Fibroblast of the aortic adventitia (primary cell): ENCODE results near the gene SCYL1. TPM values are rescaled to one million over a fixed set of nuclear protein-coding genes. Genes with fewer than 3 reads are reported as not detected.

Experiments used
- DNase-seq: peaks from one replicate; pipeline ENCODE4 v3.0.0-alpha.2; 2010; ENCODE audit warnings: low read depth
- H3K4me3 ChIP-seq: 2 replicates; pipeline ENCODE4 v1.5.1; 2011; ENCODE audit warnings: low read depth, mild to moderate bottlenecking, control low read depth, low read length, moderate library complexity
- small RNA-seq: library from RNA; depleted of rRNA; stranded (forward); fragments of <200 nt; gene quantifications from one replicate; pipeline ENCODE3, GENCODE V24; 2012
- total RNA-seq: library from RNA; depleted of rRNA; stranded (reverse); fragments of >200 nt; gene quantifications from 2 replicates; pipeline ENCODE4 v1.2.3, GENCODE V29; 2012; ENCODE audit warnings: low replicate concordance
- TF ChIP-seq, protein P1 (sequence below): IDR thresholded peaks from 2 replicates; pipeline ENCODE4 v1.5.1; 2011; ENCODE audit warnings: mild to moderate bottlenecking, low read length, control low read depth, inconsistent platforms; ENCODE audit not compliant: insufficient read depth

SCYL1 gene
- total RNA-seq, 1 donor, result 76.8 TPM

DNA sequence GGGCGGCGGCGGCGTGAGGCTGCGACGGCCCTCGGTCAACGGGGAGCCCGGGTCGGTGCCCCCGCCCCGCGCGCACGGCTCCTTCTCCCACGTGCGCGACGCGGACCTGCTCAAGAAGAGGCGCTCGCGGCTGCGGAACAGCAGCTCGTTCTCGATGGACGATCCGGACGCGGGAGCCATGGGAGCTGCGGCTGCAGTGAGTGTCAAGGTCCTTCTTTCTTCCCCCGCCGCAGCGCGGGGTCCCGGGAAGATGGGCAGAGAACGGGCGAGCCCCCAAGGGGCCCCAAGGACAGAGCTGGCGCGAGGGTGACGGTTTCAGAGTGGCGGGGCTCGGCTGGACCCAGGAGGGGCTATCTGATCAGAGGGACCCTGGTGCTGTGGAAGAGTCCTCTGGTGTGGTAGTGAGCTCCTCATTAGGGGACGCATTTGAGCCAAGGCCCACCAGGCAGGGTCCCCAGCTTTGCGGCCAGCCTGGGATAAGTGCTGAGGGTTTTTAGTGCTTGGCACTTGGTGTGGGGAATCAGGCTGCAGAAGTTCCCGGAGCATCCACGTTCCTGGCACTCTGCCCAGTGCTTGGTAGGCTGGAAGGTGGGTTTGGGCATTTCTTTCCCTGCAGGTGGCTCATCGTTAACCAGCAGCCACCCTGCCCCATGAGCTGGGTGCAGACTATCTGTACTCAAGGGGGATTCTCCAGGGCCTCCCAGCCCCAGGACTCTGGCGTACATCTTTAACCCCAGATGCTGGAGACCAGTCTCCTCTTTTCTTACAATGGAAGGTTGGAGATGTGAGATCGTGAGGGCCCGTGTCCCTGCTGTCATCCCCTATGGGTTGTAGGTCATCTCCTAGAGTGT lies 60.7 kb downstream of the SCYL1 start:
- TF ChIP-seq, protein P1, sequence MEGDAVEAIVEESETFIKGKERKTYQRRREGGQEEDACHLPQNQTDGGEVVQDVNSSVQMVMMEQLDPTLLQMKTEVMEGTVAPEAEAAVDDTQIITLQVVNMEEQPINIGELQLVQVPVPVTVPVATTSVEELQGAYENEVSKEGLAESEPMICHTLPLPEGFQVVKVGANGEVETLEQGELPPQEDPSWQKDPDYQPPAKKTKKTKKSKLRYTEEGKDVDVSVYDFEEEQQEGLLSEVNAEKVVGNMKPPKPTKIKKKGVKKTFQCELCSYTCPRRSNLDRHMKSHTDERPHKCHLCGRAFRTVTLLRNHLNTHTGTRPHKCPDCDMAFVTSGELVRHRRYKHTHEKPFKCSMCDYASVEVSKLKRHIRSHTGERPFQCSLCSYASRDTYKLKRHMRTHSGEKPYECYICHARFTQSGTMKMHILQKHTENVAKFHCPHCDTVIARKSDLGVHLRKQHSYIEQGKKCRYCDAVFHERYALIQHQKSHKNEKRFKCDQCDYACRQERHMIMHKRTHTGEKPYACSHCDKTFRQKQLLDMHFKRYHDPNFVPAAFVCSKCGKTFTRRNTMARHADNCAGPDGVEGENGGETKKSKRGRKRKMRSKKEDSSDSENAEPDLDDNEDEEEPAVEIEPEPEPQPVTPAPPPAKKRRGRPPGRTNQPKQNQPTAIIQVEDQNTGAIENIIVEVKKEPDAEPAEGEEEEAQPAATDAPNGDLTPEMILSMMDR, result no peak
- DNase-seq, result no peak
- no peak overlapping the region for H3K4me3 ChIP-seq

DNA sequence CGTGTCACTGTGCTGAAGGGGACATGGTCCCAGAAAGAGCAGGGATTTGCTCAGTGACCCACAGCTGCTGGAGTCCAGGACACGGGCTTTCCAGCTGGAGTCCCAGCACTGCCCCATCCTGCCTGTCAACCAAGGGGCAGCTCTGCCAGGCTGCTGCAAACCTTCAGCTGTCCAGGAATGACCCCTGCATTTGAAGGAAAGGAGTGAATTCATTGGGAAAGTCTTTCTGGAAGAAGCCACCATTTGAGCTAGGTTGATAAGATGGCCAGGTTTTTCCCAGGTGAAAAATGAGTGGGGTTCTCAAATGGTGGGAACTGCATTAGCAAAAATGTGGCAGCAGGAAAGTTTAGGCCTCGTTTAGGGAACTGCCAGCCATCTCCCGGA lies 61.4 kb downstream of the SCYL1 start:
- no peak overlapping the region for H3K4me3 ChIP-seq
- DNase-seq, result no peak

DNA sequence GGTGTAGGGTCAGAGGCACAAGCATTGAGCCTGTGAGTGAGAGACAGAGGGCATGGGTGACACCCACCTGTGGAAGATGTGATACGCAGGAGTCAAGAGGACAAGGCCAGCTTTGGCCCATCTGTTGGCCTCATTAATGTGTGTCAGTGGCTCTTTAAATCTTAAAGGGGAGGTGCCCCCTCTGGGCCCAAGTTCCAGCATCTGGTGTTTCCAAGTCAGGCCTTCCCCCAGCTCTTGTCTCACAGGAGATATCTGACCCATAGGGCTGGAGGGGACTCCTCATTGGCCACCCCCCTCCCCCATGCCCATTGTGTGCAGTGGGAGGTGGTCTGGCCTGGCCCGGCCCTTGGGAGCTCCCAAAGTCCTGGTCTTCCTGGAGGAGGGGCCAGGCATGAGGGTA lies 61.8 kb downstream of the SCYL1 start:
- TF ChIP-seq, protein P1, result no peak
- H3K4me3 ChIP-seq, result no peak overlapping the region
- DNase-seq, result peak; percentile 69

More for the DNA sequence above, 61.4 kb downstream of the SCYL1 start:
- TF ChIP-seq, protein P1, result no peak

Small RNAs within 50 kb of the gene (small RNA-seq; reads per million reads assigned to genes)
- not detected for gene AP001362.1
- not detected for gene RF01684

Other genes with a start within 250 kb of the SCYL1 start
- 4.7 and 28.0 TPM in 2 replicates for gene CDC42EP2, start 210.2 kb upstream of the SCYL1 start, total RNA-seq
- gene DPF2, start 191.2 kb upstream of the SCYL1 start, total RNA-seq, result 46.4 and 75.9 TPM in 2 replicates
- gene TIGD3, start 170.3 kb upstream of the SCYL1 start, total RNA-seq, result 0.27 TPM in 1 of 2 replicates, not detected in the other
- 0.41 and 5.8 TPM in 2 replicates for gene SLC25A45, start 142.4 kb upstream of the SCYL1 start, total RNA-seq
- 42.7 and 172 TPM in 2 replicates for gene FRMD8, start 138.4 kb upstream of the SCYL1 start, total RNA-seq
- gene NEAT1, start 102.3 kb upstream of the SCYL1 start, total RNA-seq, result 527 and 883 TPM in 2 replicates
- gene MALAT1, start 26.0 kb upstream of the SCYL1 start, total RNA-seq, result 10,787 and 27,374 TPM in 2 replicates
- gene LTBP3, start 33.3 kb downstream of the SCYL1 start, total RNA-seq, result 47.3 and 147 TPM in 2 replicates
- 27.2 and 48.0 TPM in 2 replicates for gene ZNRD2, start 45.4 kb downstream of the SCYL1 start, total RNA-seq
- 5.6 and 21.6 TPM in 2 replicates for gene FAM89B, start 47.5 kb downstream of the SCYL1 start, total RNA-seq
- gene EHBP1L1, start 51.0 kb downstream of the SCYL1 start, total RNA-seq, result 52.2 and 58.5 TPM in 2 replicates
- 0.09 and 0.65 TPM in 2 replicates for gene KCNK7, start 70.7 kb downstream of the SCYL1 start, total RNA-seq
- 22.4 and 30.4 TPM in 2 replicates for gene MAP3K11, start 89.1 kb downstream of the SCYL1 start, total RNA-seq
- 21.8 and 31.5 TPM in 2 replicates for gene PCNX3, start 90.7 kb downstream of the SCYL1 start, total RNA-seq
- 7.5 and 21.7 TPM in 2 replicates for gene SIPA1, start 113.0 kb downstream of the SCYL1 start, total RNA-seq
- 10.2 and 39.5 TPM in 2 replicates for gene RELA, start 137.8 kb downstream of the SCYL1 start, total RNA-seq
- gene KAT5, start 187.2 kb downstream of the SCYL1 start, total RNA-seq, result 35.9 and 59.1 TPM in 2 replicates
- 44.6 and 49.6 TPM in 2 replicates for gene RNASEH2C, start 195.7 kb downstream of the SCYL1 start, total RNA-seq